Retinal pigment epithelial cell (primary cell): Measurements from ENCODE around the gene TFPI.

Experiments
- DNase-seq: peaks from one replicate; pipeline ENCODE4 v3.0.0-alpha.2; 2010; ENCODE audit warnings: low read depth
- H3K4me3 ChIP-seq: 2 replicates; pipeline ENCODE4 v1.5.1; 2011; ENCODE audit warnings: mild to moderate bottlenecking, low read length, control low read depth, moderate library complexity
- TF ChIP-seq, protein P1 (sequence below): conservative IDR thresholded peaks from 2 replicates; pipeline ENCODE4 v1.5.1; 2011; ENCODE audit warnings: low read depth, low read length, control low read depth, inconsistent platforms

The TFPI gene

DNA sequence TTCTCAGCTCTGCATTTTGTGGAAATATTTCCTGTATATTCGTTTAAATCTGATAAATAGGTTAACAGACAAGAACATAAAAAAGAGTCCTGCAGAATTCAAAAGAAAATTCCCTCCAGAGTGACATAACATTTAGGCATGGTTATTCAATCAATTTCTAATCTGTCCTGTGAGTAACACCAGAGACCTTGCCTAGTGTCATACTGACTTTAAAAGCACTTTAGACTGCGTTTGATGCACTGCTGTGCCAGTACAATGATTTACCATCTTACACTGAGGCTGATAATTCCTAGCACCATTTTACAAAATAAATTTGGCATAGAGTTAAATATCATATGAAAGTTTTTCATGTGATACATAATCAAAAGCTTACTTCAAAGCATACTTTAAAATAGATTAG is 70.7 kb downstream of the TFPI start:
- no peak for DNase-seq
- TF ChIP-seq, protein P1, sequence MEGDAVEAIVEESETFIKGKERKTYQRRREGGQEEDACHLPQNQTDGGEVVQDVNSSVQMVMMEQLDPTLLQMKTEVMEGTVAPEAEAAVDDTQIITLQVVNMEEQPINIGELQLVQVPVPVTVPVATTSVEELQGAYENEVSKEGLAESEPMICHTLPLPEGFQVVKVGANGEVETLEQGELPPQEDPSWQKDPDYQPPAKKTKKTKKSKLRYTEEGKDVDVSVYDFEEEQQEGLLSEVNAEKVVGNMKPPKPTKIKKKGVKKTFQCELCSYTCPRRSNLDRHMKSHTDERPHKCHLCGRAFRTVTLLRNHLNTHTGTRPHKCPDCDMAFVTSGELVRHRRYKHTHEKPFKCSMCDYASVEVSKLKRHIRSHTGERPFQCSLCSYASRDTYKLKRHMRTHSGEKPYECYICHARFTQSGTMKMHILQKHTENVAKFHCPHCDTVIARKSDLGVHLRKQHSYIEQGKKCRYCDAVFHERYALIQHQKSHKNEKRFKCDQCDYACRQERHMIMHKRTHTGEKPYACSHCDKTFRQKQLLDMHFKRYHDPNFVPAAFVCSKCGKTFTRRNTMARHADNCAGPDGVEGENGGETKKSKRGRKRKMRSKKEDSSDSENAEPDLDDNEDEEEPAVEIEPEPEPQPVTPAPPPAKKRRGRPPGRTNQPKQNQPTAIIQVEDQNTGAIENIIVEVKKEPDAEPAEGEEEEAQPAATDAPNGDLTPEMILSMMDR: no peak
- H3K4me3 ChIP-seq: no peak overlapping the region

DNA sequence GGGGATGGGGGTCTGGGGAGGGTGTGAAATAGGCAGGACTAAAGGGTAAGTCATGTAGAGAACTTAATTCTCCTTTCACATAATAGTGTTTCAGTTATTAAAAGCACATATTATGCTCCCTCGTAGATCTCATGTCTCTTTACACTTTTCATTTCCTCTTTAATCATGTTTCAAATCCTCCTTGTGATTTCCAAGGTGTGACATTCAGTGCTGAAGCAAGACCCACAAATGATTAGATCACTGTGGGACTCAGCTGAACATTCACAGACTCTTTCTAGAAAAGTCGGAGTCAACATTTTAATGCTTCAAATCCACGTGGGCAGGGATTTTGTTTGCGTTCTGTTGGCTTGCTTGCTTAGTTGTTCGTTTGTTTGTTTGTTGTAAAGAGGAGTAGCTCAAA is 71.4 kb downstream of the TFPI start:
- TF ChIP-seq, protein P1: no peak
- no peak for DNase-seq
- no peak overlapping the region for H3K4me3 ChIP-seq

DNA sequence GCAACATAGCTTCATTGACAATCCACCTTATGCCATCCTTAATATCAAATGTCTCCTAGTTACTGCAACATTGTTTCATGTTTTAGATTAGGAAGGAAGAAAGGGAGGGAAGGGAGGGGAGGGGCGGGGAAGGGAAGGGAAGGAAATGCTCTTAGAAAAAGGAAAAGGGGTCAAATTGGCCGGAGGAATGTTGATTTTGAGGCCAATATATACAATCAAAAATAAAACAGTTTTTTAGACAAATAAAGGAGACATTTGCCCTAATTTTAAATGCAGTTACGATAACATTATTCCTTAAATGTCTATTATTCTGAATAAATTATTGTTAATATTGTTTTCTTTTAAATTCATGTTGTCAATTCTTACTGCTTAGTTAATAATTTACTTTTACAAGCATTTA is 72.7 kb downstream of the TFPI start:
- DNase-seq: no peak
- TF ChIP-seq, protein P1: no peak
- H3K4me3 ChIP-seq: no peak overlapping the region

DNA sequence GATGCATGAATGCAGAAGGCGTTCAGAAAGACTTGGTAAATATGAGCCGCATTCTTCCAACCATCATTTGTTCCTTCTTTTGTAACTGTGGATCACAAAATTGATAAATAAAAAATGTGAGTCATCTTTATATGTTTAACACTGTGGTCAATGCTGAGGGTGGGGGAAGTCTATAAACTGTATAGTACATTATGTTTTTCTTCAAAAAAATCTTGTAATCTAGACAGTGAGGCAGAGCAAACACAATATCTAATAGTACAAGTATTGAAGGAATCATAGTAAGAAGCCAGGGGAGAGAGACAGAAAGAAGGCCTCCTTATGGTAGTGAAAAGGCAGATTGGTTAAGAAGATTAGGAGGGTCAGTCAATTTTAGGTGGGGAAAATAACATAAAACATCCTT is 75.5 kb downstream of the TFPI start:
- no peak for DNase-seq
- H3K4me3 ChIP-seq: no peak overlapping the region
- TF ChIP-seq, protein P1: no peak

DNA sequence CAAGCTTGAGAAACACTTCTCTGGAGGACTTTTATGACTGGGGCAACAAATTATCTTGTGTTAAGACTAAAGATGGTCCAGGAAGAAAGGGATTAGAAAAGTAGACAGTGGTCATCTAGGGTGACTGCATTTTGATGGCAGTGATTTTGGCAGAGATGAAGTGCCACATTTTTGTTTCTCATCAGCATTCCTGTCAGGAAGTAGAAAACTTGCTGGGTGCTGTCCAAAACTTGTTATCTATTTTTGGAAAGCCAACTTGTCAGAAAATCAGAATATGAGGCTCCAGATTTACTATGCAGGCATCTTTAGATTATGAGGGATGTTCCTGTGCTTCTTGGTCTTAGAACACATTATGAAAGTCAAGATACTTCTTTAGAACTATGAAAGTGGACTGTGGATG is 77.2 kb downstream of the TFPI start:
- TF ChIP-seq, protein P1: no peak
- no peak overlapping the region for H3K4me3 ChIP-seq
- DNase-seq: no peak

DNA sequence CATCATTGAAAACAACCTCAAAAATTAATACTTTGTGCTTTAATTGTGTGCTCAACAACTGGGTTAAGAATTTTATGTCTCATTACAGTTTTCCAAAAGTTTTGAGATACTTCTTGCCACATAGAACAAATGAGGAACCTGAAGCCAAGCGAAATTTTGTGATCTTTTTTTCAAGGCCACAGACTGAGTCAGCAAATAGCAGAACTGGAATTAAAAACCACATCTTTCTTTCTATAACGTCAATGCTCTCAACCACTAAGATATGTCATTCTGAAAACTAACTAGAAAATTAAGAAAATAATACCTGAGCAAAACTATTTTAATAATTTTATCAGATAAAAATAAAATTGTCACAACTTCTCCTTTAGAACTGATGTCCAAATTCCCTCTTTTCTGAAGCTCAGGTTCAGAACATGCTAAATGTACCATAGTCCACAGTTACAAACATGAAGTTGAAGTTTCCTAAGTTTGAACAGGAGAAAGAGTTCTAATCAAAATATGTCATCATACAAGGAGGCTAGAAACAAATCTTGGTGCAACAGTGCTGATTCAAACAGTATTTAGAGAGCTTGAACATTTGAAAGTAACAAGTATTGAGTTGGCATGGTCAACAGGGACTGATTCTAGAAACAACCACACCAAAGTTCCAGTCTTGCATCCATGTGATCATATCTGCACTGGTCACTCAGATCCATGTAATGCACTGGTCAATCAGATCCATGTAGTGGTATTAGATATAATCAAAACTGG is 78.6 kb downstream of the TFPI start:
- TF ChIP-seq, protein P1: no peak

DNA sequence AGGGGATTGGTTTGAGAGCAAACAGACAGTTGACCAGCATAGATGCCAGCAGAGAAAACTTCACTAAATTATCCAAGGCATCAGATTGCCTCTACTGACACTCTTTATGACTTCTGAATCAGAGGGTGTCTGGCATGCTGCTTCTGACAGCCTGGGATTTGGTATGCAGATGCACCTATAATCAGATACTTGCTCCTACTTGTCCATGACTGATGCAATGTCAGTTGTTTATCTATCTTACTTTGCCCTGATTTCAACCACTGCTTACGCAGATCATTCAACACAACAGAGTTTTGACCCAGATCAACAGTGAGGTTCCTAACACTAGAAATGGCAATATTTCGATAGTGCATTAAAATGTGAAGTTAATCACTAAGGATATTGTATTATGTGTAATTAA is 83.5 kb downstream of the TFPI start:
- TF ChIP-seq, protein P1: no peak
- DNase-seq: no peak
- H3K4me3 ChIP-seq: no peak overlapping the region

More for the DNA sequence above, 78.6 kb downstream of the TFPI start:
- DNase-seq: no peak
- H3K4me3 ChIP-seq: no peak overlapping the region
